HG03565 (cell line): Measurements from ENCODE around the gene THSD4.

ENCODE experiments used
- ATAC-seq: cut with Tn5 transposase; IDR thresholded peaks from one replicate; pipeline ENCODE4 v1.9.1; 2021; ENCODE audit warnings: mild to moderate bottlenecking, moderate library complexity; ENCODE audit not compliant: unreplicated experiment

Gene THSD4

GRCh38 chr15:71785996-71786395 lies 670.7 kb downstream of the THSD4 start:
- no peak for ATAC-seq

- ATAC-seq, result no peak
Measured at GRCh38 chr15:71786673-71787072, 671.4 kb downstream of the THSD4 start.

GRCh38 chr15:71788646-71789579 lies 673.6 kb downstream of the THSD4 start:
- no peak for ATAC-seq

GRCh38 chr15:71789616-71790015 lies 674.3 kb downstream of the THSD4 start:
- no peak for ATAC-seq

GRCh38 chr15:71790081-71790480 lies 674.8 kb downstream of the THSD4 start:
- no peak for ATAC-seq

- no peak for ATAC-seq
Measured at GRCh38 chr15:71791975-71792374, 676.7 kb downstream of the THSD4 start.

- ATAC-seq, result no peak
Measured at GRCh38 chr15:71792521-71792920, 677.2 kb downstream of the THSD4 start.

GRCh38 chr15:71798641-71799040 lies 683.4 kb downstream of the THSD4 start:
- no peak for ATAC-seq

GRCh38 chr15:71800190-71800589 lies 684.9 kb downstream of the THSD4 start:
- no peak for ATAC-seq

GRCh38 chr15:71800835-71801745 lies 685.8 kb downstream of the THSD4 start:
- no peak for ATAC-seq

- ATAC-seq, result no peak
Measured at GRCh38 chr15:71801935-71802655, 686.8 kb downstream of the THSD4 start.

GRCh38 chr15:71802770-71803169 lies 687.5 kb downstream of the THSD4 start:
- no peak for ATAC-seq

GRCh38 chr15:71804226-71804625 lies 689.0 kb downstream of the THSD4 start:
- no peak for ATAC-seq

GRCh38 chr15:71804695-71805470 lies 689.6 kb downstream of the THSD4 start:
- ATAC-seq, result no peak

- no peak for ATAC-seq
Measured at GRCh38 chr15:71806452-71806931, 691.2 kb downstream of the THSD4 start.

- no peak for ATAC-seq
Measured at GRCh38 chr15:71807125-71807629, 691.9 kb downstream of the THSD4 start.

- ATAC-seq, result no peak
Measured at GRCh38 chr15:71807691-71808091, 692.4 kb downstream of the THSD4 start.

GRCh38 chr15:71808311-71809020 lies 693.2 kb downstream of the THSD4 start:
- no peak for ATAC-seq

GRCh38 chr15:71809346-71809745 lies 694.1 kb downstream of the THSD4 start:
- no peak for ATAC-seq
